GM19455 (cell line): ENCODE measurements around the gene CRIP2.

Experiments used
- ATAC-seq: cut with Tn5 transposase; IDR thresholded peaks from one replicate; pipeline ENCODE4 v1.9.1; 2021; ENCODE audit not compliant: unreplicated experiment

CRIP2 gene

GRCh38 chr14:105476097-105476830, 1.6 kb downstream of the CRIP2 start:
- ATAC-seq: no peak

DNA sequence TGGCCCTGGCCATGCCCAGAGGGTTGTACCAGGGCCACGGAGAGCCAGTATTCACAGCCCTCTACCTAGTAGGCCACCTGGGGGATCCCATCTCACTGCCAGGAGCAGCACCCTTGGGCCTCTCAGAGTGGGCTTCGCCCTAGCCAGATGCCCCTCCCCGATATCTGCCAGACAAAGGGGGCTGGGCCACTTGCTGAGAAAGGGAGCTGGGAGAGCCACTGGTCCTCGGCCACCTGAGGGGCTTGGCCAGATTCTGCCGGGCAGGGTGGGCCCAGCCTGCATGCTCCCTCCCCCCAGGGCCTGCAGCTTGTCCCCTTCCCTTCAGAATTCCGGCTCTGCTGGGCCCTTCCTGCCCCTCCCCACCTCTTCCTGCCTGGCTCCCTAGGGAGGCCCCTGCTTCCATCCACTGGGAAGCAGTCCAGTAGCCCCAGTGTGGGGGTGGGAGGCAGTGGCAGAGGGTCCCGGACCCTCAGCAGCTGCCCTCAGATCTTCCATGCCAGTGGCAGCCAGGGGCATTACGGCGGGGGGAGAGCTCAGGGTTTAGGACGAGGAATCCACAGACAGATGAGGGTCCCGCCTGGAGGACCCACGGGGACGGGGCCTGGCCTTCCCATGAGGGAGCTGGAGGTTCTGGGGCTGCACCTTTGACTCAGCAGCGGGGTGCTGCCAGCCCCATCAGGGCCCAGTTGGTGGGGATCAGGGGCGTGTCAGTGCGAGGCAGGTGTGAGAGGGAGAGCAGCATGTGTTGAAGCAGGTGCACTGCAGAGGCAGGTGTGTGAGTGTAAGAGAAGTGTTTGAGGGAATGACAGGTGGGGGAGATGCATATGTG, 2.4 kb downstream of the CRIP2 start:
- ATAC-seq: no peak

GRCh38 chr14:105477660-105478397, 3.2 kb downstream of the CRIP2 start:
- no peak for ATAC-seq

DNA sequence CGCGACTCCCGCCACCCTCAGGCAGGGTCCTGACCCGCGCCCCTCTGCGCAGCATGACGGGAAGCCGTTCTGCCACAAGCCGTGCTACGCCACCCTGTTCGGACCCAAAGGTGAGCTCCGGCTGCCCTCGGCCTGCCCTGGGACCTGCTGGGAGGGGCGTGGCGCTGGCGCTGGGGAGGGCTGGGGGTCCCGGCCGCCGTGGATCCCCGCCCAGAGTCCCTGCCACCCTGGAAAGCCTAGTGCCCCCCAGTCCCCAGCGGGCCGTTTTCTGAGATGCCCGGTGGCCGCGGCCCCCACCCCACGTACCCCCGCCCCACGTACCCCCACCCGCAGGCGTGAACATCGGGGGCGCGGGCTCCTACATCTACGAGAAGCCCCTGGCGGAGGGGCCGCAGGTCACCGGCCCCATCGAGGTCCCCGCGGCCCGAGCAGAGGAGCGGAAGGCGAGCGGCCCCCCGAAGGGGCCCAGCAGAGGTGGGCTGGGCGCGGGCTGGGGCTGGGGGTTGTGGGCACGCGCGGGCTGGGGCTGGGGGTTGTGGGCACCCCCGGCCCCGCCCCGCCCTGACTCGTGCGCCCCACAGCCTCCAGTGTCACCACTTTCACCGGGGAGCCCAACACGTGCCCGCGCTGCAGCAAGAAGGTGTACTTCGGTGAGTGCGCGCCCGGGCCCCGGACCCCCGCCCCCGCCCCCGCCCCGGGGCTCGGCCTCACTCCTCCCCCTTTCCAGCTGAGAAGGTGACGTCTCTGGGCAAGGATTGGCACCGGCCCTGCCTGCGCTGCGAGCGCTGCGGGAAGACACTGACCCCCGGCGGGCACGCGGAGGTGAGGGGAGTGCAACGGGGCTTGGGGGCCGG, 4.0 kb downstream of the CRIP2 start:
- ATAC-seq: no peak

DNA sequence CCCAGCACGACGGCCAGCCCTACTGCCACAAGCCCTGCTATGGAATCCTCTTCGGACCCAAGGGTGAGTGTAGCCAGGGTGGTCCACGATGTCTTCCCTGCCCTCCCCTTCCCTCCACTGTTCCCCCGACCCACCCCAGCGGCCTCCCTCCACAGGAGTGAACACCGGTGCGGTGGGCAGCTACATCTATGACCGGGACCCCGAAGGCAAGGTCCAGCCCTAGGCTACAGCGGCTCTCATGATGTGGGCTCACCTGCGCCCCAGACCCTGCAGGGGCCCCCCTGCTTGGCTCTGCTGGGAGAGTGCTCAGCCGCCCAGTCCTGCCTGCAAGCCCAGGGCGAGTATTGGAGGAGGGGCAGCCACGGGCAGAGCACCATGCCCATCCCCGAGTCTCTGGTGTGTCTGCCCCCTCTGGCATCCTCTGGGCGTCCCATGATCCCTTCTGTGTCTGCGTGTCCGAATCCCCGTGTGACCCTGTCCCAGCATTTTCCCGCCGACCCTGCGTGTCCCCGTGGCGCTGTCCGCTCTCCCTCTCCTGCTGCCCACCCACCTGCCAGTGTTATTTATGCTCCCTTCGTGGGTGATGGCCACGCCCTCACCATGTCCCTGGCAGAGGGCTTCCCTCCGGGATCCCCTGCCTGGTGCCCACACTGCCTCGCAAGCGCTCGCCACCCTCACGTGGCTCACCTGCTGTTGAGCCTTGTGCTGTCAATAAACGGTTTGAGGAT, 5.0 kb downstream of the CRIP2 start:
- ATAC-seq: no peak

DNA sequence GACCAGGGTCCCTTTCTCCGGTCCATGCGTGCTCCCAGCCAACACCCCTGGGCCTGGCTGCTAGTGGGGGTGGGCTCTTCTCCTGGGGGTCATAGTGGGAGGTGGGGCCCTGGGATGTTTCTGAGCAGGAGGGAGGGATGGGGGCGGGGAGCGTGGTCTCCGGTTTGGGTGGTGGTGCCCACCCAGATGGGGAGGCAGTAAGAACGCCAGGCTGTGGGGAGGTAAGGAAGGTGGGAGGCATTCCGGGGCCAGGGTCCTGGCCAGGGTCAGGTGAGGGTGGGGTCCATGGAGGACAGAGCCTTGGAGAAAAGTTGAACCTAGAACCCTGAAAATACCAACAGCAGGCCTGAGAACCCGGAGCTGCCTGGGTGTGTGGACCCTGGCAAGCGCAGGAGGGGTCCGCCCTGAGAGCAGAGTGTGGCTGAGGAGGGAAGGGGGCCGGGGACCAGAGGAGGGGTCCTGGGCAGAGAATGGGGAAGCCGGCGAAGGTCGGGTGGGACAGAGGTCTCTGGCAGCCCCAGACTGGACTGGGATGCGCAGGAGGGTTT, 5.7 kb downstream of the CRIP2 start:
- ATAC-seq: no peak

DNA sequence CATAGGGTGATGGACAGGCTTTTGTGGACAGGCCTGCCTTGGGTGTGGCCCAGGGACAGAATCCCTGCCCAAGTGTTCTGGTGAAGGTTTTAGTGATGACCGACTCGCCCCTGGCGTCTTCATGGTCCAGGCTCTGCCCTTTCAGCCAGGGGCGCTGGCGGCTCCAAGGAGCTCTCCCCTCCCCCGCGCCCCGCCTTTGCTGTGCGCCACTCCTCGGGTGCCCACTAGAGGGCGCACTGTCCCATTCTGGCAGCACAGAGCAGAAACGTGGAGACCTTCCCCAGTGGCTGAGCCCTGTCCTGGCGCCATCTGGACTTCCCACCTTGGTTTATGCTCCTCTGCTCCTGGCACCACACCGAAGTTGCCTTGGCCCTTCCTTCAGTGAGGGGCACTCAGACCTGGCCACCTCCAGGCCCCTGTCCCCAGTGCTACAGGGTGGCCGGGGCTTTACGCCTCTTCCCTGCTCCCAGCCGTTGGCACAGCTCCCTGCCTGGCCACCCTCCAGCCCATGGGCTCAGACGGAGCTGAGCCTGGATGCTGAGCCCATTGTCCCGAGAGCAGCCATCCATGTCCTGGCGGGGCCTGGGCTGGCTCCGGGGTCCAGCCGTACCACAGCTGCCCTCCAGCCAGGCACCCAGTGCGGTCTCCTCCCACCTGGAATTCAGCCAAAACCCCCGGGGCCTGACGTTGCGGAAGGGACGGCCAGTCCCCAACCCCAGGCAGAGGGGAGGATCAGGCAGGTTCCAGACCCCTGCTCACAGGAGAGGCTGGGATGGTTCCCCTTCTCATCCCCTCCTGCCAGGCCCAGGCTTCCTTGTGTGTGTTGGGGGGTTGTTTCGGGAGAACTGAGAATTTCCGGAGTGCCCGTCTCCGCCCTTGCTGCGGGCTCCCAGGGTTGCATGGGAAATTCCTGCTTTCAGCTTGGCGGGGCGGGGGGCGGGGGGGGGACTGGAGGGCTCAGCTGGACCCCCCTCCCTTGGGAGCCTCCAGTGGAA, 6.5 kb downstream of the CRIP2 start:
- peak; percentile 42 for ATAC-seq

DNA sequence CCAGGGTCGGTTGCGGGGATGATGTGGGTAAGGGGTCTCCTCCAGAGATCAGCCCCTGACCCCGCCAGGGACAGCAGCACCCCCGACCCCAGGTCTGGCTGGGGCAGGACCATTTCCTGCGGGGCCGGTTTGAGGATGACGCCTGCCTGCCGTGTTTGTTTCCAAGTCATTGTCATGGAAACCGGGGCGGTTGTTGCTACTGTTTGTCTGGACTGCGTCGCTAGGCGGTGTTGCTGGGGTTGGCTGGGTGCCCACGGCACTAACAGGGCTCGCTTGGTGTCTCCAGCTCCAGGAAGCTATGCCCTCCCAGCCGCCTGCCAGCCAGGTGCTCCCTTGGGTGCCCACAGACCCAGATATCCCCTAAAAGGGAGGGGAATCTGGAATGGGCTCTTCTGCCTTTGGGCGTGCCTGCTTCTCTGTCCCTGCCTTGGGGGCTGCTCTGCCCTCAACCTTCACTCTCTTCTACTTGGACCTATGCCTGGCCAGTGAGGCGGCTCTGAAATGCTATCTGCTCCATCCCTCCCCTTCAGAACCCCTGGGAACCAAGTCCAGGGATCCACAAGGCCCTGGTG, 7.4 kb downstream of the CRIP2 start:
- no peak for ATAC-seq

DNA sequence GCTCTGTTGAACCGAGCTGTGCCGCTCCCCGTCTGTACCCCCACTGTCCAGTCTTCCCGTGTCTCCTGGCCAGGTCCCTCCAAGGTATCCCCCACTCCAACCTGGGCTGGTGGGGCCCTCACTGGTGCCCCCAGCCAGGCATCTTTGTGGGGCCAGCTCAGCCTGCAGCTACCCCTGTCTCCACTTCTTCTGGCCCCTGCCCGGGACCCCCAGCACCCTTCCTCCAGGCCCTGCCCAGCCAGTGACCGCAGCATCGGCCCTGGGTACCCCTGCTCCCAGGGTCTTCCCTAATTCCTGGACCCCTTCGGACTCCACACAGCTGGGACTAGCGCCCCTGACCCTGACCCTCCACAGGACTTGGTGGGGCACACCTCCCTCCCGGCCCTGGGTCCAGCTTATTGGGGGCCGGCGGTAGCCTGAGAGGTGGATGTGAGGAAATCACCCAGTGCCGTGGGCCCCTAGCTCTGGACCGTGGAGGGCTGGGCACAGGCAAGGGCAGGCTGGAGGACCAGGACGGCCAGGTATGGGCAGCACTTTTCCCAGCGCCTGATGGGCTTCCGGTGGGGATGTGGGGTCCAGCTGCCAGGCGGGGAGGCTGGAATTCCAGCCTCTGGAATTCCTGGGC, 8.0 kb downstream of the CRIP2 start:
- no peak for ATAC-seq

DNA sequence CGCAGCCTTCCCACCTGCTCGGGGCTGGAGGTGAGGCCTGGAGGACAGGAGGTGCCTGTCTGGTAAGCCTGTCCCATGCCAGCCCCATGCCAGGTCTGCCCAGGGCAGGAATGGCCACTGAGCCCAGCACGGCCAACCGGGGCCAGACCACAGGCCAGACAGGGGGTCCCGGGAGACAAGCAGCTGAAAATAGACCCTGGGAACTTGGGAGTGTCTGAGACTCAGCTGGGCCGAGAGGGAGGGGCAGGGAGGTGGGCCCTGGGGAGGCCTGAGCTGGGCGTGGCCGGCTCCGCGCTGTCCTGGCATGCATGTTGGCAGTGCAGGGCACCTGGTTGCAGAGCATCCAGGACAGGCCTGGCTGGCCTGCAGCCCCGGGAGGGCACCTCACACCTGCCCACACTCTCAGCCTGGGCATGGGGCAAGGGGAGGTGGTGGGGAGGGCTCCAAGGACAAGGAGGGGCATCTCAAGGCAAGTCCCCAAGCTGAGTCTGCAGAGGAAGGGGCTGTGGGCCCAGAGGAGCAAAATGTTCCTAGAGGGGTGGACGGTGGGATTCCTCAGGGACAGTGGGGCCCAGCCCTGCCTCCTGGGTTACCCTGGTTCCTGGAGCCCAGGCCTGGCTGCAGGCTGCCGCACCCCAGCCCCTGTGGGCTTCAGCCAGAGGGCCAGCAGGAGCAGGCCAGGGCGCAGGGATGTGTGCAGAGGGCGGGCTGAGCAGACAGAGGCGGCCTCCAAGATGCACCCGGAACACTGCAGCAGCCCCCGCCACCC, 8.9 kb downstream of the CRIP2 start:
- ATAC-seq: no peak

DNA sequence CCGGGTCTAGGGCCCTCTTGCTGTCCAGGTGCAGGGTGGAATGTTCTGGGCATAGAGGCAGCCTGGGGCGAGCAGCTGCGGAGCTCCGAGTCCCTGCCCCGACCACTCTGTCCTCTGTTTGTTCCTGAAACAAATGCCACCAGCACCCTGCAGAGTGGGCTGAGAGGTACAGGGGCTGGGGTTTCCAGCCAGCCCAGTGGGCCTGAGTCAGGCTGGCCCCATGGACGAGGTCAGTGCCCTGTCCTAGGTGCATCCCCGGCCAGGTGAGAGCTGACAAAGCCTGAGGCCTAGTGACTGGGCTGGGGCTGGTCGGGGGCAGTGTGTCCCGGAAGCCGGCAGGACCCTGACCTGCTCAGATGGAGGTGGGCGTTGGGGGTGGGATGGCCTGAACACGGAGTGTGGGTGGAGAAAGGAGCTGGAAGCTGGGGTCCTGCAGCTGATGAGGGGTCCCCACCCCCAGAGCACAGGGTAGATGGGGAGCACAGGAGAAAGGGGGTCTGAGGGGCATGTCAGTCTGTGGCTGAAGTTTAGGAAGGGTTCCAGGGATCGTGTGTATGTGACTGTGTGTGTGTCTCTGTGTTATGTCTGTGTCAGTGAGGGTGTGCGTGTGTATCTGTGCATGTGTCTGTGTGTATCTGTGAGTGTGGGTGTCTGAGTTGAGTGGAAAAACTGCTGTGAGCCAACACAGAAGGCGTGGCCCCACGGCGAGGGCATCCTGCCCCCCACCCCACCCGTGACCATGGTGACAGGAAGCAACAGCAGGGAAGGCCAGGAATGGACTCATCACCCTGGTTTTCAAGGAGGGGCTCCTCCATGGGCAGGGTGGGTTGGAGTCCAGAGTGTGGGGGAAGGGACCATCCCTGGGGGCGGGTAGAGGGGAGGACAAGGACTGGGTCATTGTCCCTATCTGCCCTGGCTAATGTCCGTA, 9.7 kb downstream of the CRIP2 start:
- no peak for ATAC-seq

- no peak for ATAC-seq
These were observed 10.4 kb downstream of the CRIP2 start for GRCh38 chr14:105484997-105485393.

GRCh38 chr14:105485739-105486162, 11.1 kb downstream of the CRIP2 start:
- ATAC-seq: no peak

GRCh38 chr14:105486163-105486973, 11.7 kb downstream of the CRIP2 start, which contains the start of gene CRIP1:
TSS of gene CRIP1 (plus strand) at chr14:105486886. CDS start at chr14:105487260, 374 bp downstream.
- ATAC-seq: no peak

GRCh38 chr14:105486974-105487448, 12.4 kb downstream of the CRIP2 start:
- no peak for ATAC-seq
